B cell (primary cell): ENCODE data around the gene FOXE3. TPM values are rescaled to one million over a fixed set of nuclear protein-coding genes. Genes with fewer than 3 reads are reported as not detected.

Experiments used
- ATAC-seq: fragments of 200-7000 bp; cut with Tn5 transposase; one replicate; pipeline ENCODE4 v1.10.0; 2021; ENCODE audit warnings: low read depth, mild to moderate bottlenecking, moderate number of reproducible peaks, moderate library complexity
- CTCF ChIA-PET: fragments of 350-600 bp; sonication (Branson Sonifier 250); formaldehyde crosslinking; loops from one replicate; lab custom pipeline; 2021; ENCODE audit warnings: antibody characterized with exemption, inconsistent platforms; lab: Charles Lee
- POLR2A ChIA-PET: fragments of 350-600 bp; sonication (Branson Sonifier 250); formaldehyde crosslinking; loops from one replicate; lab custom pipeline; 2021; ENCODE audit warnings: antibody characterized with exemption; lab: Charles Lee
- DNase-seq: peaks from one replicate; pipeline ENCODE4 v3.0.0; 2013
- H2AFZ ChIP-seq: 2 replicates; pipeline ENCODE4 v1.6.1; 2012; ENCODE audit warnings: mild to moderate bottlenecking, low read depth, low read length; ENCODE audit not compliant: insufficient read depth, poor library complexity, severe bottlenecking
- H3K27ac ChIP-seq, 2 donors: 1 replicate in 1 of 2; 2 replicates in 1 of 2; pipeline ENCODE4 v1.5.1; 2012 to 2013; ENCODE audit warnings: low read length in 2 of 2, mild to moderate bottlenecking in 2 of 2, moderate library complexity in 1 of 2
- H3K27me3 ChIP-seq, 4 experiments: fragments of 200-600 bp in 1 of 4; sonication (generic) in 1 of 4; replicated peaks in 1 of 4; 1 replicate in 2 of 4; 2 replicates in 2 of 4; pipeline versions ENCODE4 v1.6.1 to v1.7.0; 2013 to 2016; ENCODE audit warnings: low read length in 3 of 4, mild to moderate bottlenecking in 2 of 4, mixed read lengths in 1 of 4, moderate library complexity in 1 of 4; ENCODE audit not compliant: insufficient read depth in 4 of 4, control insufficient read depth in 3 of 4; ENCODE audit errors: control extremely low read depth in 1 of 4
- H3K36me3 ChIP-seq, 2 experiments: replicated peaks in 1 of 2; 1 replicate in 1 of 2; 2 replicates in 1 of 2; pipeline versions ENCODE4 v1.6.1 to v1.7.1; 2013; ENCODE audit warnings: low read length in 1 of 2; ENCODE audit not compliant: insufficient read depth in 2 of 2, control insufficient read depth in 1 of 2; ENCODE audit errors: control extremely low read depth in 1 of 2, extremely low read depth in 1 of 2
- H3K4me1 ChIP-seq, 2 donors: fragments of 200-600 bp in 1 of 2; sonication (generic) in 1 of 2; 1 replicate in 1 of 2; 2 replicates in 1 of 2; pipeline versions ENCODE4 v1.5.1 to v1.6.1; 2013 to 2017; ENCODE audit warnings: low read length in 2 of 2; ENCODE audit not compliant: control insufficient read depth in 2 of 2, insufficient read depth in 2 of 2
- H3K4me2 ChIP-seq: replicated peaks from 2 replicates; pipeline ENCODE3; 2012; ENCODE audit warnings: mild to moderate bottlenecking, low read depth, low read length; ENCODE audit not compliant: poor library complexity, severe bottlenecking
- H3K4me3 ChIP-seq, 5 experiments: fragments of 200-600 bp in 1 of 5; sonication (generic) in 1 of 5; 1 replicate in 3 of 5; 2 replicates in 2 of 5; pipeline versions ENCODE4 v1.5.1 to v1.7.0; 2011 to 2016; ENCODE audit warnings: low read length in 4 of 5, mild to moderate bottlenecking in 4 of 5, low read depth in 2 of 5, control low read depth in 1 of 5, moderate library complexity in 1 of 5; ENCODE audit not compliant: insufficient read depth in 1 of 5; ENCODE audit errors: control extremely low read depth in 1 of 5, extremely low read depth in 1 of 5
- H3K79me2 ChIP-seq: fragments of 200-600 bp; sonication (generic); one replicate; pipeline ENCODE4 v1.6.0; 2016; ENCODE audit warnings: low read length; ENCODE audit not compliant: control insufficient read depth, insufficient read depth
- H3K9ac ChIP-seq: fragments of 200-600 bp; sonication (generic); 2 replicates; pipeline ENCODE4 v1.6.1; 2017; ENCODE audit warnings: mild to moderate bottlenecking, low read length, moderate library complexity
- H3K9me3 ChIP-seq, 3 donors: one replicate each; pipeline versions ENCODE4 v1.6.1 to v1.7.1; 2013; ENCODE audit warnings: low read length in 2 of 3; ENCODE audit not compliant: control insufficient read depth in 2 of 3, insufficient read depth in 1 of 3; ENCODE audit errors: control extremely low read depth in 1 of 3
- H4K20me1 ChIP-seq: 2 replicates; pipeline ENCODE4 v1.6.0; 2012; ENCODE audit warnings: mild to moderate bottlenecking, low read length; ENCODE audit not compliant: insufficient read depth, control insufficient read depth, poor library complexity, severe bottlenecking
- H3K27ac Mint-ChIP-seq: one replicate; pipeline ENCODE4 v1.8.0; 2021; ENCODE audit warnings: mixed read lengths
- H3K27me3 Mint-ChIP-seq: one replicate; pipeline ENCODE4 v1.8.0; 2021; ENCODE audit warnings: mixed read lengths
- H3K4me1 Mint-ChIP-seq: one replicate; pipeline ENCODE4 v1.8.0; 2021; ENCODE audit warnings: mixed read lengths
- H3K4me3 Mint-ChIP-seq: one replicate; pipeline ENCODE4 v1.8.0; 2021; ENCODE audit warnings: mixed read lengths
- H3K9me3 Mint-ChIP-seq: one replicate; pipeline ENCODE4 v1.8.0; 2022; ENCODE audit warnings: mixed read lengths; ENCODE audit not compliant: insufficient read depth
- EZH2 ChIP-seq: IDR thresholded peaks from 2 replicates; pipeline ENCODE4 v1.6.1; 2012; ENCODE audit warnings: borderline replicate concordance, low read depth, mild to moderate bottlenecking, moderate library complexity, low read length; ENCODE audit not compliant: insufficient read depth, poor library complexity, severe bottlenecking
- WGBS: methylation state at CpG from one replicate; pipeline ENCODE4 v1.1.5; 2013; ENCODE audit warnings: missing lambda C conversion rate; ENCODE audit not compliant: insufficient coverage; 5-methylcytosine and 5-hydroxymethylcytosine counted together
- intact Hi-C: fragments of 100-400 bp; cut with micrococcal nuclease; formaldehyde crosslinking; loops from one replicate; pipeline ENCODE4 v1.10.0; 2022
- polyA plus RNA-seq: library from polyadenylated mRNA; depleted of rRNA; stranded (reverse); fragments of >200 nt; gene quantifications from 2 replicates; pipeline ENCODE4 v1.2.3, GENCODE V29; 2012
- total RNA-seq, 2 donors: library from RNA; stranded (reverse); fragments of 120-200 nt in 1 of 2; gene quantifications; 1 replicate in 1 of 2; 2 replicates in 1 of 2; pipeline versions ENCODE4 v1.2.3 to v1.2.4, GENCODE V29; 2013 to 2022
- TF ChIP-seq, protein P1 (sequence below): fragments of 200-600 bp; IDR thresholded peaks from one replicate; pipeline ENCODE4 v1.8.0; 2022; ENCODE audit warnings: antibody characterized with exemption, mild to moderate bottlenecking

FOXE3 gene
- total and polyA plus RNA-seq, 2 donors (not counting 1 experiment from before 2014, with no cell fraction given) = not detected

- intact Hi-C loops = no loop called here
- no peak overlapping the region for H2AFZ ChIP-seq
- no peaks in the 10 kb centered on the region for H3K9me3 Mint-ChIP-seq
- H3K27ac Mint-ChIP-seq = no peak overlapping the region
- no peaks in the 10 kb centered on the region for H3K4me1 Mint-ChIP-seq
- no peak overlapping the region for H3K27ac ChIP-seq
- ChIA-PET POLR2A (no interaction called here), CTCF (no interaction called here)
- H3K4me2 ChIP-seq = no peak overlapping the region
- no peaks in the 10 kb centered on the region for H3K36me3 ChIP-seq
- TF ChIP-seq EZH2 = no peak
- TF ChIP-seq, protein P1, sequence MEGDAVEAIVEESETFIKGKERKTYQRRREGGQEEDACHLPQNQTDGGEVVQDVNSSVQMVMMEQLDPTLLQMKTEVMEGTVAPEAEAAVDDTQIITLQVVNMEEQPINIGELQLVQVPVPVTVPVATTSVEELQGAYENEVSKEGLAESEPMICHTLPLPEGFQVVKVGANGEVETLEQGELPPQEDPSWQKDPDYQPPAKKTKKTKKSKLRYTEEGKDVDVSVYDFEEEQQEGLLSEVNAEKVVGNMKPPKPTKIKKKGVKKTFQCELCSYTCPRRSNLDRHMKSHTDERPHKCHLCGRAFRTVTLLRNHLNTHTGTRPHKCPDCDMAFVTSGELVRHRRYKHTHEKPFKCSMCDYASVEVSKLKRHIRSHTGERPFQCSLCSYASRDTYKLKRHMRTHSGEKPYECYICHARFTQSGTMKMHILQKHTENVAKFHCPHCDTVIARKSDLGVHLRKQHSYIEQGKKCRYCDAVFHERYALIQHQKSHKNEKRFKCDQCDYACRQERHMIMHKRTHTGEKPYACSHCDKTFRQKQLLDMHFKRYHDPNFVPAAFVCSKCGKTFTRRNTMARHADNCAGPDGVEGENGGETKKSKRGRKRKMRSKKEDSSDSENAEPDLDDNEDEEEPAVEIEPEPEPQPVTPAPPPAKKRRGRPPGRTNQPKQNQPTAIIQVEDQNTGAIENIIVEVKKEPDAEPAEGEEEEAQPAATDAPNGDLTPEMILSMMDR = no peak
- no peak overlapping the region for H3K4me3 Mint-ChIP-seq
- H3K9me3 ChIP-seq = peaks cover 0 to 2% (median 0%) of the 10 kb centered on the region in 3 donors
- no peaks in the 10 kb centered on the region for H4K20me1 ChIP-seq
- no peak overlapping the region for H3K9ac ChIP-seq
- no peak overlapping the region for H3K4me3 ChIP-seq
- no peaks in the 10 kb centered on the region for H3K79me2 ChIP-seq
- no peaks in the 10 kb centered on the region for H3K4me1 ChIP-seq
- H3K27me3 ChIP-seq = peaks cover 0 to 37% (median 14%) of the 10 kb centered on the region in 4 experiments
- no peak for ATAC-seq
- no peak for DNase-seq
- peaks cover 70% of the 10 kb centered on the region for H3K27me3 Mint-ChIP-seq
These were observed 44.4 kb downstream of the FOXE3 start for GRCh38 chr1:47460456-47460855.

DNA sequence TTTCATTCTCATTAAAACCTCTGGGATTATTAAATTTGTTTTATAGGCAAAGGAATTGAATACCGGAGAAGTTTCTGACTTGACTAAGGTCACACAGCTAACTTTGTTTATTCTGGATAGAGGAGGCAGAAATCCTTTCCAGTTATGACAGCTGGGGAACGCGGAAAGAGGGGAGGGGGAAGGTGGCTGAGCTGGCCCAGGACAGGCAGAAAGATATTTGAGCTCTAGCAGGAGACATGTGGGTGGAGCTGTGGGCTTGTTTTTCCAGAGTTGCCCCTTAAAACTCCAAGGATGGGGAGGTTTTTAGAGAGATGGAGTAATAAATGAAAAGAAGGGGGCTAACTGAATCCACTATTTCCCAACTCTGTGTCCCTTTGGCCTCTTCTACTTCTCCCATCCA lies 49.5 kb downstream of the FOXE3 start:
- TF ChIP-seq EZH2 = no peak
- TF ChIP-seq, protein P1 = no peak
- 100% methylated on average over 3 of the region's 3 CpGs for WGBS
- no peaks in the 10 kb centered on the region for H4K20me1 ChIP-seq
- H3K27me3 ChIP-seq = peaks cover 0 to 33% (median 7%) of the 10 kb centered on the region in 4 experiments
- Mint-ChIP-seq H3K4me3 (no peak overlapping the region), H3K4me1 (no peaks in the 10 kb centered on the region), H3K27me3 (peaks cover 46% of the 10 kb centered on the region), H3K27ac (no peak overlapping the region), H3K9me3 (no peaks in the 10 kb centered on the region)
- H3K27ac ChIP-seq = no peak overlapping the region
- H3K4me3 ChIP-seq = no peak overlapping the region
- no peaks in the 10 kb centered on the region for H3K79me2 ChIP-seq
- ChIA-PET CTCF (no interaction called here), POLR2A (no interaction called here)
- no peak overlapping the region for H3K4me2 ChIP-seq
- H3K4me1 ChIP-seq = no peaks in the 10 kb centered on the region
- intact Hi-C loops = no loop called here
- no peaks in the 10 kb centered on the region for H3K36me3 ChIP-seq
- no peak overlapping the region for H2AFZ ChIP-seq
- no peak for DNase-seq
- no peak for ATAC-seq
- H3K9me3 ChIP-seq = peaks cover 0 to 5% (median 0%) of the 10 kb centered on the region in 3 donors
- no peak overlapping the region for H3K9ac ChIP-seq

Other genes starting within 250 kb of the FOXE3 start
- gene PDZK1IP1, start 226.2 kb upstream of the FOXE3 start, total RNA-seq = not detected in 2 replicates
- 0.21 and 1.3 TPM in 2 replicates for gene PDZK1IP1, start 226.2 kb upstream of the FOXE3 start, polyA plus RNA-seq
- not detected in 2 replicates for gene TAL1, start 184.1 kb upstream of the FOXE3 start, total RNA-seq
- gene TAL1, start 184.1 kb upstream of the FOXE3 start, polyA plus RNA-seq = 0.06 TPM in 1 of 2 replicates, not detected in the other
- 1.6 and 1.8 TPM in 2 replicates for gene STIL, start 102.1 kb upstream of the FOXE3 start, total RNA-seq
- gene STIL, start 102.1 kb upstream of the FOXE3 start, polyA plus RNA-seq = 0.79 and 1.2 TPM in 2 replicates
- gene CMPK1, start 82.5 kb upstream of the FOXE3 start, total RNA-seq = 92.5 and 97.4 TPM in 2 replicates
- gene CMPK1, start 82.5 kb upstream of the FOXE3 start, polyA plus RNA-seq = 16.8 and 27.2 TPM in 2 replicates
- gene FOXD2, start 21.8 kb downstream of the FOXE3 start, total RNA-seq = 0.36 and 0.37 TPM in 2 replicates
- gene FOXD2, start 21.8 kb downstream of the FOXE3 start, polyA plus RNA-seq = 0.09 and 0.24 TPM in 2 replicates